HG03108 (cell line): ENCODE measurements around the gene TMEM209.
"Not testable (repeated sequence)": the region's sequence is repeated elsewhere in the genome, so short reads cannot be mapped to it uniquely, and the experiment has no call there.

Experiments used
- ATAC-seq: cut with Tn5 transposase; IDR thresholded peaks from one replicate; pipeline ENCODE4 v1.9.1; 2021; ENCODE audit warnings: moderate library complexity; ENCODE audit not compliant: unreplicated experiment

Gene TMEM209

GRCh38 chr7:130129011-130129411, 76.2 kb downstream of the TMEM209 start:
- ATAC-seq: no peak

GRCh38 chr7:130127821-130128317, 77.3 kb downstream of the TMEM209 start:
- ATAC-seq: no peak

- ATAC-seq: no peak
Measured at GRCh38 chr7:130127404-130127803, 77.8 kb downstream of the TMEM209 start.

GRCh38 chr7:130126840-130127239, 78.4 kb downstream of the TMEM209 start:
- not testable (repeated sequence) for ATAC-seq

GRCh38 chr7:130124711-130125110, 80.5 kb downstream of the TMEM209 start:
- ATAC-seq: no peak

- ATAC-seq: no peak
Measured at GRCh38 chr7:130123501-130123900, 81.7 kb downstream of the TMEM209 start.

GRCh38 chr7:130118801-130119200, 86.4 kb downstream of the TMEM209 start:
- ATAC-seq: no peak

GRCh38 chr7:130118294-130118693, 86.9 kb downstream of the TMEM209 start:
- ATAC-seq: no peak

- no peak for ATAC-seq
Measured at GRCh38 chr7:130114776-130115175, 90.4 kb downstream of the TMEM209 start.
